ENCODE measurements around the gene GNRHR. TPM values are rescaled to one million over a fixed set of nuclear protein-coding genes. Genes with fewer than 3 reads are reported as not detected.
A peak's percentile ranks its signal among the peaks of the same experiment; 100 is the strongest.

Gene GNRHR
- total RNA-seq, 3 donors from 2014 or later: not detected

- H3K9me3 ChIP-seq: no peaks in the 10 kb centered on the region
- TF ChIP-seq POLR2A (IDR thresholded peaks at IDR 0.05) (no peak), POLR2AphosphoS5 (IDR thresholded peaks at IDR 0.05) (no peak), CTCF (IDR thresholded peaks at IDR 0.05) (no peak)
- H3K36me3 ChIP-seq: no peaks in the 10 kb centered on the region
- H3K4me1 ChIP-seq: no peaks in the 10 kb centered on the region
- intact Hi-C loops (cut with DNase I; ENCODE audit: low total_unique reads): no loop called here
- no peaks in the 10 kb centered on the region for H3K27me3 ChIP-seq
- no peak overlapping the region for H3K4me3 ChIP-seq
- no peak overlapping the region for H3K27ac ChIP-seq
- no peak for DNase-seq (ENCODE audit: low spot score in 2 of 2)
Measured at GRCh38 chr4:67714955-67715354, 39.2 kb downstream of the GNRHR start.

GRCh38 chr4:67714248-67714583 lies 40.0 kb downstream of the GNRHR start:
- no peaks in the 10 kb centered on the region for H3K27me3 ChIP-seq
- H3K36me3 ChIP-seq: no peaks in the 10 kb centered on the region
- TF ChIP-seq POLR2A (IDR thresholded peaks at IDR 0.05) (no peak), POLR2AphosphoS5 (IDR thresholded peaks at IDR 0.05) (no peak), CTCF (IDR thresholded peaks at IDR 0.05) (no peak)
- DNase-seq (ENCODE audit: low spot score in 2 of 2): no peak
- H3K4me1 ChIP-seq: no peaks in the 10 kb centered on the region
- no peak overlapping the region for H3K4me3 ChIP-seq
- H3K9me3 ChIP-seq: no peaks in the 10 kb centered on the region
- no peak overlapping the region for H3K27ac ChIP-seq
- intact Hi-C loops (cut with DNase I; ENCODE audit: low total_unique reads): no loop called here

- no peak for TF ChIP-seq POLR2A (IDR thresholded peaks at IDR 0.05)
- TF ChIP-seq CTCF (IDR thresholded peaks at IDR 0.05): no peak
- TF ChIP-seq POLR2AphosphoS5 (IDR thresholded peaks at IDR 0.05): no peak
- DNase-seq (ENCODE audit: low spot score in 2 of 2): no peak
Measured at GRCh38 chr4:67713529-67714247, 40.5 kb downstream of the GNRHR start.

GRCh38 chr4:67712650-67713528 lies 41.3 kb downstream of the GNRHR start:
- no peaks in the 10 kb centered on the region for H3K27me3 ChIP-seq
- intact Hi-C loops (cut with DNase I; ENCODE audit: low total_unique reads): no loop called here
- no peaks in the 10 kb centered on the region for H3K9me3 ChIP-seq
- no peaks in the 10 kb centered on the region for H3K36me3 ChIP-seq
- no peak for DNase-seq (ENCODE audit: low spot score in 2 of 2)
- TF ChIP-seq POLR2AphosphoS5 (IDR thresholded peaks at IDR 0.05) (no peak), POLR2A (IDR thresholded peaks at IDR 0.05) (no peak), CTCF (IDR thresholded peaks at IDR 0.05) (no peak)
- H3K4me1 ChIP-seq: no peaks in the 10 kb centered on the region
- peak overlapping the region in 1 of 2 donors; percentile 49 for H3K27ac ChIP-seq
- H3K4me3 ChIP-seq: no peak overlapping the region

More at GRCh38 chr4:67713529-67714247, 40.5 kb downstream of the GNRHR start:
- intact Hi-C loops (cut with DNase I; ENCODE audit: low total_unique reads): no loop called here
- Histone ChIP-seq H3K4me1 (no peaks in the 10 kb centered on the region), H3K27ac (no peak overlapping the region), H3K9me3 (no peaks in the 10 kb centered on the region), H3K27me3 (no peaks in the 10 kb centered on the region), H3K36me3 (no peaks in the 10 kb centered on the region), H3K4me3 (no peak overlapping the region)
